HG03432 (cell line): Measurements from ENCODE around the gene ELOF1.
A peak's percentile ranks its signal among the peaks of the same experiment; 100 is the strongest.

Experiments
- ATAC-seq: cut with Tn5 transposase; IDR thresholded peaks from one replicate; pipeline ENCODE4 v1.9.1; 2021; ENCODE audit warnings: mild to moderate bottlenecking, moderate library complexity; ENCODE audit not compliant: unreplicated experiment

Gene ELOF1

GRCh38 chr19:11538232-11539036, 20.6 kb downstream of the ELOF1 start, which contains the start of gene CNN1:
TSS of gene CNN1 (plus strand) at chr19:11538851. CDS start at chr19:11538928, 77 bp downstream.
- ATAC-seq = no peak

- peak; percentile 76 for ATAC-seq
Observed at GRCh38 chr19:11535792-11536595, 23.0 kb downstream of the ELOF1 start.

- ATAC-seq = no peak
Observed at GRCh38 chr19:11534948-11535347, 24.1 kb downstream of the ELOF1 start.

- no peak for ATAC-seq
Observed at GRCh38 chr19:11534538-11534937, 24.5 kb downstream of the ELOF1 start.

- no peak for ATAC-seq
Observed at GRCh38 chr19:11530432-11530831, 28.6 kb downstream of the ELOF1 start.

- ATAC-seq = peak; percentile 93
Observed at GRCh38 chr19:11528551-11529341, 30.3 kb downstream of the ELOF1 start, which contains the start of gene ECSIT. TSS of gene ECSIT (minus strand) at chr19:11529134. CDS start at chr19:11519170, 9,964 bp downstream.

- no peak for ATAC-seq
Observed at GRCh38 chr19:11519138-11519537, 39.9 kb downstream of the ELOF1 start.

GRCh38 chr19:11513946-11514345, 45.1 kb downstream of the ELOF1 start:
- no peak for ATAC-seq

GRCh38 chr19:11510444-11510843, 48.6 kb downstream of the ELOF1 start:
- ATAC-seq = no peak

- ATAC-seq = no peak
Observed at GRCh38 chr19:11507370-11508078, 51.5 kb downstream of the ELOF1 start.

- no peak for ATAC-seq
Observed at GRCh38 chr19:11506967-11507366, 52.1 kb downstream of the ELOF1 start.

- peak; percentile 31 for ATAC-seq
Observed at GRCh38 chr19:11506101-11506555, 52.9 kb downstream of the ELOF1 start.

- peak; percentile 56 for ATAC-seq
Observed at GRCh38 chr19:11505504-11506100, 53.4 kb downstream of the ELOF1 start, which contains the start of gene ZNF653. TSS of gene ZNF653 (minus strand) at chr19:11505839. CDS start at chr19:11505786, 53 bp downstream.

GRCh38 chr19:11505032-11505503, 54.0 kb downstream of the ELOF1 start:
- peak; percentile 89 for ATAC-seq

GRCh38 chr19:11504502-11505031, 54.5 kb downstream of the ELOF1 start:
- ATAC-seq = no peak
